ENCODE data around the gene PACS1. TPM values are rescaled to one million over a fixed set of nuclear protein-coding genes. Genes with fewer than 3 reads are reported as not detected.

Gene PACS1
- total RNA-seq, 1 experiment from 2014 or later, result 47.9 TPM

GRCh38 chr11:66211100-66211499 is 141.0 kb downstream of the PACS1 start:
- TF ChIP-seq CTCF (IDR thresholded peaks at IDR 0.05; ENCODE audit: unreplicated experiment), result no peak
- Mint-ChIP-seq H3K27ac (ENCODE audit: unreplicated experiment) (no peak overlapping the region), H3K9me3 (ENCODE audit: low read depth, unreplicated experiment) (no peaks in the 10 kb centered on the region), H3K4me1 (ENCODE audit: low read depth, unreplicated experiment) (peaks cover 8% of the 10 kb centered on the region), H3K27me3 (ENCODE audit: unreplicated experiment) (no peaks in the 10 kb centered on the region), H3K36me3 (ENCODE audit: insufficient read depth, unreplicated experiment) (no peaks in the 10 kb centered on the region), H3K4me3 (ENCODE audit: low read depth, unreplicated experiment) (no peak overlapping the region)
- CTCF ChIA-PET, result no interaction called here
- no peak for DNase-seq
- intact Hi-C loops (cut with micrococcal nuclease; ENCODE audit: unreplicated experiment), result no loop called here
- BruUV-seq (replicated peaks), result no TSS peak

GRCh38 chr11:66216911-66217310 is 146.8 kb downstream of the PACS1 start:
- no peak overlapping the region for H3K27ac Mint-ChIP-seq (ENCODE audit: unreplicated experiment)
- no peak for TF ChIP-seq CTCF (IDR thresholded peaks at IDR 0.05; ENCODE audit: unreplicated experiment)
- peaks cover 5% of the 10 kb centered on the region for H3K36me3 Mint-ChIP-seq (ENCODE audit: insufficient read depth, unreplicated experiment)
- no peak overlapping the region for H3K4me3 Mint-ChIP-seq (ENCODE audit: low read depth, unreplicated experiment)
- intact Hi-C loops (cut with micrococcal nuclease; ENCODE audit: unreplicated experiment), result no loop called here
- no peaks in the 10 kb centered on the region for H3K27me3 Mint-ChIP-seq (ENCODE audit: unreplicated experiment)
- no TSS peak for BruUV-seq (replicated peaks)
- H3K9me3 Mint-ChIP-seq (ENCODE audit: low read depth, unreplicated experiment), result no peaks in the 10 kb centered on the region
- CTCF ChIA-PET, result interaction anchor here (0.9 kb wide), 1 partner anchor 27 kb away, joined by 3 read pairs; no protein-coding TSS in a partner anchor
- no peak for DNase-seq
- H3K4me1 Mint-ChIP-seq (ENCODE audit: low read depth, unreplicated experiment), result no peaks in the 10 kb centered on the region

DNA sequence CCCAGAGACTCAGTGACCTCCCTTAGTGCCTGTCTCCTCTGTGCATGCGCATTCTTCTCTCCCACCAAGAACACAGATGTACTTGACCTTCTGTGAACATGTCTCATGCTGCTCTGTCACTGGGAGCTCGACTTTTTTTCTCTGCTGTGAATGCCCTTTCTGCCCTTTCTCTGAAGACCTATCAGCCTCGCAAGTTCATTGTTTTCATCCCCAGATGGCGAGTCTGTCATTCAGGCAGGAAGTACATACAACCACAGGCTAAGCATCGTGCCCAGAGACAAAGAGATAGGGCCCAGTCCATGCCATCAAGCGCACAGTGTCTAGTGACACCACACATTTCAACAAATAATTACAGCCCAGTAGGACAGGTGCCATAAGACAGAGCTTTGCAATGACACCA is 148.0 kb downstream of the PACS1 start:
- no peak overlapping the region for H3K27ac Mint-ChIP-seq (ENCODE audit: unreplicated experiment)
- no peak for DNase-seq
- BruUV-seq (replicated peaks), result no TSS peak
- H3K4me3 Mint-ChIP-seq (ENCODE audit: low read depth, unreplicated experiment), result no peak overlapping the region
- peaks cover 8% of the 10 kb centered on the region for H3K4me1 Mint-ChIP-seq (ENCODE audit: low read depth, unreplicated experiment)
- intact Hi-C loops (cut with micrococcal nuclease; ENCODE audit: unreplicated experiment), result no loop called here
- no peak for TF ChIP-seq CTCF (IDR thresholded peaks at IDR 0.05; ENCODE audit: unreplicated experiment)
- H3K27me3 Mint-ChIP-seq (ENCODE audit: unreplicated experiment), result no peaks in the 10 kb centered on the region
- no peaks in the 10 kb centered on the region for H3K9me3 Mint-ChIP-seq (ENCODE audit: low read depth, unreplicated experiment)
- CTCF ChIA-PET, result interaction anchor here (0.7 to 0.9 kb wide), 2 partner anchors 26 to 442 kb away, joined by 3 to 5 read pairs; no protein-coding TSS in a partner anchor
- peaks cover 5% of the 10 kb centered on the region for H3K36me3 Mint-ChIP-seq (ENCODE audit: insufficient read depth, unreplicated experiment)

DNA sequence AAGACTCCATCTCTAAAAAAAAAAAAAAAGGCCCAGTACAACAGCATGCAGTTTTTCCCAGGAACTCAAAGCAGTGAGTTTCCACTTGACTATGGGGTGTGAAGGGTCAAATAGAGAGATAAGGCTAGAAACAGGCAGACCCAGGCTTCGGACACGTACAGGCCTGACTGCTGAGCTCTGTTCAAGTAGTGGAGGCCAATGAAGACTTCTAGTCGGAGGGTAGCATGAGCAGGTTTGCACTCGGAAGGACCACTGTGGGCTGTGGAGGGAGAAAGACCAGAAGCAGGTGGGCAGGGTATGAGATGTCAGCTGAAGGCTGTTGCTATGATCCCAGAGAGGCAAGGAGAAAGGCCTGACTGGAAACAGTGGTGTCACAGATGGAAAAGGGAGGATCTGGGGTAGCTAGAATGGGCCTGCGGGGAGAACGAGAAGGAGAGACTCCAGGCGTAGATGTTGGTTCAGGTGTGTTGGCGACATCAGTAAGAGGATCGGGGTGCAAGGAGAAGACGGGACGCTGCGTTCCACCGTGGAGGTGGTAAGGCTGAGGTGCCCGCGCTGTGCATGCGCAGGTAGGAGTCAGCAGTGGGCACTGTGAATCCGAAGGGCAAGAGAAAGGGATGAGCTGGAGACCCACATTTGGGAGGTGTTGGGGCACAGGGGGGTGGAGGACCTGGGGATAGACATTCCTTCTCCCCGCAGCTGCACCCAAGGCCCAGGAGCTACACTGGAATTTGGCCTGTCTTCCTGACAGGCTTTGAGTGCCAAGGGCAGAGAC is 149.0 kb downstream of the PACS1 start:
- H3K9me3 Mint-ChIP-seq (ENCODE audit: low read depth, unreplicated experiment), result no peaks in the 10 kb centered on the region
- no TSS peak for BruUV-seq (replicated peaks)
- intact Hi-C loops (cut with micrococcal nuclease; ENCODE audit: unreplicated experiment), result no loop called here
- TF ChIP-seq CTCF (IDR thresholded peaks at IDR 0.05; ENCODE audit: unreplicated experiment), result no peak
- no peaks in the 10 kb centered on the region for H3K27me3 Mint-ChIP-seq (ENCODE audit: unreplicated experiment)
- no peak overlapping the region for H3K4me3 Mint-ChIP-seq (ENCODE audit: low read depth, unreplicated experiment)
- peaks cover 5% of the 10 kb centered on the region for H3K36me3 Mint-ChIP-seq (ENCODE audit: insufficient read depth, unreplicated experiment)
- CTCF ChIA-PET, result interaction anchor here (0.7 kb wide), 1 partner anchor 443 kb away, joined by 5 read pairs; no protein-coding TSS in a partner anchor
- H3K4me1 Mint-ChIP-seq (ENCODE audit: low read depth, unreplicated experiment), result peaks cover 8% of the 10 kb centered on the region
- DNase-seq, result no peak
- H3K27ac Mint-ChIP-seq (ENCODE audit: unreplicated experiment), result no peak overlapping the region
